Embryonic facial prominence (tissue), 1 donor: ENCODE measurements around the gene C1orf116.

Source experiments
- DNase-seq: peaks from one replicate; pipeline ENCODE4 v3.0.0-alpha.2; 2016; ENCODE audit errors: extremely low spot score

Gene C1orf116

GRCh38 chr1:206998816-206999215, 33.7 kb downstream of the C1orf116 start:
- DNase-seq: no peak

DNA sequence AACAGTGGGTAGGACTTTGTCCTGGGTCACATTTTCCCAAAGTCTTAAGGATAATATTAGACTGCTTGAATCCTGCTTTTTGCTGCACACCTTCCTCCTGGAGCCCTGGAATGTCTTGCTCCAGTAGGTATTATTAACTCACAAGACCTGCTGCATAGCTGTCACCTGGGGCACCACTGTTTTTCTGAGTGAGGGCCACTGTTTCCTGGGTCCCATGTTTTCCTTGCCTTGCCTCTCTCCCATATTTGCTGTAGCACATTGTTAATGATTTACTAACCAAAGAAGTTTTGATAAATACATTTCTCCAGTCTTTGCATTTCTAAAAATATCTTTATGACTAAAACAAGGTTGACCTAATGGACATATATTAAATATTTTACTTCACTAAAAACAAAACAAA, 39.8 kb downstream of the C1orf116 start:
- DNase-seq: no peak

DNA sequence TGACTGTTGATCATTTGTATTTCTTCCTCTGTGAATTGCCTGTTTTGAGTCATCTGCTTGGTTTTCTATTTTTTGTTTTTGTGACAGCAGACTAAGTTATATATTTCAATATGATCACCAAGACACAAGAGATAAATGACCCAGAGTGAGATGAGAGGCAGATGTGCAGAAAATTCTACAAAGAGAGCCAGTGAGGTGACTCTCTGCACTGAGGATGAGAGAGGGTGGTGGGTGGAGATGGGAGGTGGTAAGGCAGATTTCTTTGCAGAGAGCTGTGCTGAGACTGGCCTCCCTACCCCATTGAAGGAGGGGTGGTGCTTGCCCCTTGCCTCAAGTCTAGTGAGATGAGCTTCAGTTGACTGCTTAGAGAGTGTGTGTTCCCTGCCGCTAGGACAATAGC, 44.7 kb downstream of the C1orf116 start:
- no peak for DNase-seq

DNA sequence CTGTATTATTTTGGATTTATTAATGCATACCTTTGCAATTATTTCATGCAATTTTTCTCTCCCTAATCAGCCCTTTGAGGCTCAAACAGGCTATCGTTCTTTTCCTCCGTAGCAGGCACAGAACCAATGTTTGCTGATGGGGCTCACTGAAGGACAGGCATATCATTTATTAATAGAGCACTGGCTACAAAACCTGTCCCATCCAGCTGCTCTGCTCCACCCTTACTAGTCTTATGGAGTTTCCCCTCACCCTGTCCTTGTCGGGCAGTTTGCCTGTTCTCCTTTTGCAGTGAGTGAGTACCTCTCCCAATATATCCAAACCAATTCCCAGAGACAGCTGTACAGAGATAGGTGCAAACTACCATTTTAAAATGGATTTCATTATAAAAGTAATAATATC, 45.7 kb downstream of the C1orf116 start:
- no peak for DNase-seq

DNA sequence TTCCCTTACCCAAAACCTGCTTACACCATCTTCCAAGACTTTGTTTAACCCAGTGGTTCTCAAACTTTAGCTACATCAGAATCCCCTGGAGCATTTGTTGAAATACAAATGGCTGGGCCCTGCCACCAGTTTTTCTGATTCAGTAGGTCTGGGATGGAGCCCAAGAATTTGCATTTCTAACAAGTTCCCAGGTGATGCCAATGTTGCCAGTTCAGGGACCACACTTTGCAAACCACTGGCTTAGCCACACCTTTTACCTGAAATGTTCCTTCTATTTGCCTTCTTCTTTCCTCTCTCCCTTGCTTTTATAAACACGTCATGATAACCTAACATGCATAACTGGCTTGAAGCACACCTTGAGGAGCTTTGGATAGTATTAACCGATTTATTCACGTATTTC, 46.2 kb downstream of the C1orf116 start:
- DNase-seq: no peak

GRCh38 chr1:206985162-206985749, 47.3 kb downstream of the C1orf116 start:
- DNase-seq: no peak

DNA sequence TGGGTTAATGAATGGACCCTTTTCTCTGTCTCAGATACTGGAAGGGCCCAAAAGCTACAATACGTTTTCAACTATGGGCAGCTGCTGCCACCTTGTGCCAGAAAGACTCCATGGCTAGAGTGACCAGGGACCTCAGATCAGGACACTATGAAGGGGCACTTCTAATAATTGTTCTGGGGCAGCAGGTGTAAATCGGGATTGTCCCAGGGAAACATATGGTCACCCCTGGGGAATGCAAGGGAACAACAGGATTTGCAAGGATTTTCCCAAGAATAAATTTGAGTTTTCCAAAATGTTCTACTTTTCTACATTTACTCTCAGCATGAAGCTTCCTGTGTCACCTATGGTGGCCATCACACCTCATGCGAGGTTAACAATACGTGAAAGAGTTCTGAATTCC, 50.3 kb downstream of the C1orf116 start:
- DNase-seq: no peak

DNA sequence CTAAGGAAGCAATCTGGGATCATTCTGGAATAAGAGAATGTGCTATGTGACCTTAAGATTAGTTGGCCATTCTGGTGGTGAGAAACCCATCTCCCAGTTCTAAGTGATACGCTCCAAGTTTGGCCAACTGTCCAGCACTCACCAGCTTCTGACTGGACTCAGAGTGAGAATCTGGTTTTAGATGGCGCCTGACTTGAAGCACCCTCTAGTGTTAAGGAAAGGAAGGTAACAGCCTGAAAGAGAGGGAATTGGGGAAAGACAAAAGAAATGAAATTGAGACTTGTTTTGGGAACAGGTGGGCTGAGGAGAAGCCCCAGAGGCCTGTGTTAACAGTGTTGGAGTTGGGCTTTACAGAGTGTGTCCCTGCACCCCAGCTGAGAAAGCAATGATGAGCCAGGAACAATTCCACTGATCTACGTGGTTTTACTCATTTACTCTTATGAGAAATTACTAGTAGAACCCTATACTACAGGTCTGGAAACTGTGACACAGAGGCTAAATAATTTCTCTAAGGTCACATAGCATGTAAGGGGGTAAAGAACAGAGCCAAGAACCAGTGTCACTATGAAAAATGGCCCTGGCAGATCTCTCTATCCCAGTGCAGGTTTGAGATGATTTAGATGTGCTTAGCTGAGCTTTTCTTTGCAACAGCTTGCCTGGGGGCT, 53.0 kb downstream of the C1orf116 start:
- no peak for DNase-seq

GRCh38 chr1:206978259-206978658, 54.3 kb downstream of the C1orf116 start:
- no peak for DNase-seq

GRCh38 chr1:206975306-206975705, 57.2 kb downstream of the C1orf116 start:
- no peak for DNase-seq

DNA sequence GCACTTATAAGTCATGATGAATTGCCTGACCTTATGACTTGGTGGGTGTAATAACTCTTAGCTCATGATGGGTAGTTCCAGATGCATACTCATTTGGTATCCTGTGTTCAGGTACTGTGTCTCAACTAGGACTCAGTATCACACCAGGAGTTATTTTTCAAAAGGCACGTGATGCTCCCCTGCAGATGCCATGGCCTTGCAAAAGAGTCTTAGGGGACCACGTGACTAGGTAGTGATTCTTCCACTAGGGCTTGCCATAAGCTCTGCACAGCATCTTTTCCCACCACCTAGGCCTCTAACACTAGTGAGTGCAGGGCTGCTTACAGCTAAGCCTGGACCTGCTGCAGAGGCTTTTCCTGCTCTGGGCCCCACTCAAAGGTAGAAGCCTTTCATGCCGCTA, 58.4 kb downstream of the C1orf116 start:
- DNase-seq: no peak

GRCh38 chr1:206972728-206973127, 59.8 kb downstream of the C1orf116 start:
- DNase-seq: no peak

DNA sequence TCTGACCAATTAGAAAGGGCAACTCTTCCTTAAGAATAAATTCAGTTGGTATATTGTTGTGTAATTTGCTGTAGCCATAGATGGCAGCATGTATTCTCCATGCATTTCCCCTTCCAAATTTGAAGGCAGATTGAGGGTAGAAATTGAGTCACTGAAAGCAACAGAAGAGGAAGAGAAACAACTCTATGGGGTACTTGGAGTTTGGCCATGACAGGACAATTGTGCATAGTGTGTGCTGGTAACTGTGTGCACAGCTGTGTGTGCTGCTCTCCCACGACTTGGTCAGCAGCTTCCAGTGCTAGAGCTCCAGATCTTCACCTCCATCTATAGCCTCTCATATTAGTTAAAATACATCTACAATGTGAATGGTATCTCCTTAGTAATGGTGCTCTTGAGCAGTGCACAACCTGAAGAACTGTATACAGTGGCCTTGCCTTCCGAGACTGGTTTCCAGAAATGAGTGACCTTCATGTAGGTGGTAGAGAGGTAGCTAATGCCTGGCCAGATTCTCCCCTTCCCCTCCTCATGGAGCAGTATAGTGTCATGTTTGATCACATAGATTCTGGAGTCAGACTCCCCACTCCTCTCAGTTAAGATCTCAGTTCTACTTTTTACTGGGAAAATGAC, 61.4 kb downstream of the C1orf116 start:
- DNase-seq: no peak

GRCh38 chr1:206970446-206970845, 62.1 kb downstream of the C1orf116 start, which contains the start of gene FCAMR:
Gene FCAMR, minus strand, starts transcription at chr1:206970460. Its CDS starts 335 bp downstream, at chr1:206970125.
- DNase-seq: no peak

DNA sequence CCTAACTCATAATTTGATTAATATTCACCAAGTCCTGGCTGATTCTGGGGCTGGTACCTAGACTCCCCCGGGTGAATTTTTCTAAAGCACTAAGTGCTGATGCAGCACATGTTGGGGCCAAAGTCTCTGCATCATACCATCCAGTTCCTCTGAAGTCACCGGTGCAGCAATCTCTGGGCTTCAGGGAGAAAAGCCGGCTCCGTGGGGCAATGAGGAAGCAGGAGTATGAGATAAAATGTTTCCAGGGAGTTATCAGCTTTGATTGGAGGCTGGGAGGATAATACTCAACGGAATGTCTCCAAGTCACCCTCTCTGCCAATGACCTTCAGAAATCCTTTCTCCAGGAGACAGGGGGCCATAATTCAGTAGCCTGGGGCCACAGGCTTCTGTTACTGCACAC, 63.5 kb downstream of the C1orf116 start:
- no peak for DNase-seq
